Ectodermal cell (in vitro differentiated cells): Measurements from ENCODE around the gene ZSWIM4. TPM values are rescaled to one million over a fixed set of nuclear protein-coding genes. Genes with fewer than 3 reads are reported as not detected.
"Not testable (repeated sequence)": the region's sequence is repeated elsewhere in the genome, so short reads cannot be mapped to it uniquely, and the experiment has no call there.

Experiments used
- H3K27ac ChIP-seq: 2 replicates; pipeline ENCODE4 v1.7.0; 2013; ENCODE audit warnings: mild to moderate bottlenecking, low read depth, low read length; ENCODE audit not compliant: insufficient read depth, poor library complexity, severe bottlenecking
- H3K27me3 ChIP-seq: 2 replicates; pipeline ENCODE4 v1.7.0; 2013; ENCODE audit warnings: mild to moderate bottlenecking, low read length; ENCODE audit not compliant: insufficient read depth, control insufficient read depth, poor library complexity, severe bottlenecking
- H3K36me3 ChIP-seq: one replicate; pipeline ENCODE4 v1.7.0; 2013; ENCODE audit warnings: low read length; ENCODE audit not compliant: control insufficient read depth, insufficient read depth
- H3K4me1 ChIP-seq: one replicate; pipeline ENCODE4 v1.7.0; 2013; ENCODE audit warnings: low read length; ENCODE audit not compliant: control insufficient read depth, insufficient read depth
- H3K4me3 ChIP-seq: 2 replicates; pipeline ENCODE4 v1.7.0; 2013; ENCODE audit warnings: low read depth, low read length, control low read depth; ENCODE audit not compliant: insufficient read depth
- H3K9me3 ChIP-seq: 2 replicates; pipeline ENCODE4 v1.7.0; 2013; ENCODE audit warnings: mild to moderate bottlenecking, low read length, moderate library complexity; ENCODE audit not compliant: control insufficient read depth
- WGBS, 2 experiments: methylation state at CpG; one replicate each; pipeline ENCODE4 v1.1.7; 2013; ENCODE audit warnings: missing lambda C conversion rate in 2 of 2; 5-methylcytosine and 5-hydroxymethylcytosine counted together
- polyA plus RNA-seq, 4 experiments: library from polyadenylated mRNA; stranded (reverse); fragments of 50-300 nt; gene quantifications; one replicate each; pipeline ENCODE4 v1.2.3, GENCODE V29; 2013

Gene ZSWIM4
- 15.4 TPM for polyA plus RNA-seq (2013, experiment 1 of 4)
- 15.5 TPM for polyA plus RNA-seq (2013, experiment 2 of 4)
- 12.8 TPM for polyA plus RNA-seq (2013, experiment 3 of 4)
- polyA plus RNA-seq (2013, experiment 4 of 4) = 13.7 TPM

- Histone ChIP-seq H3K27me3 (no peaks in the 10 kb centered on the region), H3K4me3 (peak within 1 kb of the TSS; percentile 73), H3K9me3 (no peaks in the 10 kb centered on the region), H3K36me3 (no peaks in the 10 kb centered on the region), H3K4me1 (peaks cover 7% of the 10 kb centered on the region), H3K27ac (no peak within 1 kb of the TSS)
- 4% methylated on average over 71 of the region's 71 CpGs for WGBS, 2 experiments
These were observed at the start of gene ZSWIM4 for GRCh38 chr19:13794757-13795589. TSS of gene ZSWIM4 (plus strand) at chr19:13795443. CDS start at chr19:13795649, 206 bp downstream.

GRCh38 chr19:13747098-13747453 lies 48.2 kb upstream of the ZSWIM4 start:
- 93% methylated on average over 8 of the region's 8 CpGs for WGBS, 2 experiments
- no peaks in the 10 kb centered on the region for H3K9me3 ChIP-seq
- H3K4me1 ChIP-seq = no peaks in the 10 kb centered on the region
- no peaks in the 10 kb centered on the region for H3K36me3 ChIP-seq
- peak overlapping the region; percentile 98 for H3K4me3 ChIP-seq
- no peaks in the 10 kb centered on the region for H3K27me3 ChIP-seq
- no peak overlapping the region for H3K27ac ChIP-seq

- H3K4me1 ChIP-seq = no peaks in the 10 kb centered on the region
- no peaks in the 10 kb centered on the region for H3K9me3 ChIP-seq
- peak overlapping the region; percentile 98 for H3K4me3 ChIP-seq
- H3K36me3 ChIP-seq = peaks cover 3% of the 10 kb centered on the region
- peak overlapping the region; percentile 47 for H3K27ac ChIP-seq
- WGBS, 2 experiments = 4 to 5% methylated on average over 25 of the region's 25 CpGs
- H3K27me3 ChIP-seq = no peaks in the 10 kb centered on the region
These were observed 46.9 kb upstream of the ZSWIM4 start for GRCh38 chr19:13748169-13748828.

GRCh38 chr19:13751436-13751835 lies 43.8 kb upstream of the ZSWIM4 start:
- no peak overlapping the region for H3K4me3 ChIP-seq
- peaks cover 17% of the 10 kb centered on the region for H3K36me3 ChIP-seq
- no peak overlapping the region for H3K27ac ChIP-seq
- 94 to 95% methylated on average over 16 of the region's 16 CpGs for WGBS, 2 experiments
- no peaks in the 10 kb centered on the region for H3K9me3 ChIP-seq
- H3K27me3 ChIP-seq = no peaks in the 10 kb centered on the region
- no peaks in the 10 kb centered on the region for H3K4me1 ChIP-seq

GRCh38 chr19:13753622-13754021 lies 41.6 kb upstream of the ZSWIM4 start:
- peaks cover 33% of the 10 kb centered on the region for H3K36me3 ChIP-seq
- WGBS, 2 experiments = 89 to 96% methylated on average over 7 of the region's 7 CpGs
- not testable (repeated sequence) for H3K27ac ChIP-seq, H3K27me3 ChIP-seq, H3K4me1 ChIP-seq, H3K9me3 ChIP-seq, H3K4me3 ChIP-seq

- no peak overlapping the region for H3K4me3 ChIP-seq
- H3K9me3 ChIP-seq = no peaks in the 10 kb centered on the region
- no peaks in the 10 kb centered on the region for H3K4me1 ChIP-seq
- 96 to 97% methylated on average over 9 of the region's 9 CpGs for WGBS, 2 experiments
- no peak overlapping the region for H3K27ac ChIP-seq
- H3K36me3 ChIP-seq = peaks cover 45% of the 10 kb centered on the region
- no peaks in the 10 kb centered on the region for H3K27me3 ChIP-seq
These were observed 39.0 kb upstream of the ZSWIM4 start for GRCh38 chr19:13756210-13756609.

GRCh38 chr19:13757805-13758772 lies 37.2 kb upstream of the ZSWIM4 start:
- no peaks in the 10 kb centered on the region for H3K9me3 ChIP-seq
- no peak overlapping the region for H3K4me3 ChIP-seq
- H3K4me1 ChIP-seq = no peaks in the 10 kb centered on the region
- no peaks in the 10 kb centered on the region for H3K27me3 ChIP-seq
- peaks cover 51% of the 10 kb centered on the region for H3K36me3 ChIP-seq
- H3K27ac ChIP-seq = no peak overlapping the region
- 91 to 93% methylated on average over 15 of the region's 15 CpGs for WGBS, 2 experiments

- H3K9me3 ChIP-seq = no peaks in the 10 kb centered on the region
- 96 to 97% methylated on average over 24 of the region's 24 CpGs for WGBS, 2 experiments
- H3K36me3 ChIP-seq = peaks cover 51% of the 10 kb centered on the region
These were observed 36.4 kb upstream of the ZSWIM4 start for GRCh38 chr19:13758795-13759194.

GRCh38 chr19:13761423-13761822 lies 33.8 kb upstream of the ZSWIM4 start:
- peaks cover 6% of the 10 kb centered on the region for H3K27me3 ChIP-seq
- no peaks in the 10 kb centered on the region for H3K9me3 ChIP-seq
- H3K4me1 ChIP-seq = no peaks in the 10 kb centered on the region
- no peak overlapping the region for H3K4me3 ChIP-seq
- peaks cover 37% of the 10 kb centered on the region for H3K36me3 ChIP-seq
- no peak overlapping the region for H3K27ac ChIP-seq
- 87 to 88% methylated on average over 8 of the region's 8 CpGs for WGBS, 2 experiments

More at GRCh38 chr19:13758795-13759194, 36.4 kb upstream of the ZSWIM4 start:
- H3K4me3 ChIP-seq = no peak overlapping the region
- no peaks in the 10 kb centered on the region for H3K27me3 ChIP-seq
- no peak overlapping the region for H3K27ac ChIP-seq
- H3K4me1 ChIP-seq = no peaks in the 10 kb centered on the region
